ENCODE measurements around the gene SYT11.
A peak's percentile ranks its signal among the peaks of the same experiment; 100 is the strongest.

The SYT11 gene

GRCh38 chr1:155856975-155857930 is 2.1 kb upstream of the SYT11 start, which contains the start of gene GON4L (continued):
- peak; percentile 95 for TF ChIP-seq PRDM10 (tag by site-specific recombination; IDR thresholded peaks at IDR 0.05)
- 0 out of 2 replicates have a peak, but pooled peaks have one; percentile 7 for TF ChIP-seq KLF9 (tag by site-specific recombination; IDR thresholded peaks at IDR 0.05; ENCODE audit: low read depth)
- TF ChIP-seq ZNF449 (tag by site-specific recombination; IDR thresholded peaks at IDR 0.05) = no peak
- TF ChIP-seq ZNF114 (tag by site-specific recombination; IDR thresholded peaks at IDR 0.05) = no peak
- no peak for TF ChIP-seq ZNF624 (tag by site-specific recombination; IDR thresholded peaks at IDR 0.05)
- peak; percentile 69; the same call in 1 of the 2 replicates for TF ChIP-seq KLF8 (tag by site-specific recombination; IDR thresholded peaks at IDR 0.05)
- no peak for TF ChIP-seq ZIC2 (tag by site-specific recombination; IDR thresholded peaks at IDR 0.05)
- TF ChIP-seq RBAK (tag by site-specific recombination; IDR thresholded peaks at IDR 0.05) = no peak
- 0 out of 2 replicates have a peak, but pooled peaks have one; percentile 30 for TF ChIP-seq ZNF610 (tag by site-specific recombination; IDR thresholded peaks at IDR 0.05; ENCODE audit: borderline replicate concordance)
- peak; percentile 71 for TF ChIP-seq SP7 (tag by site-specific recombination; IDR thresholded peaks at IDR 0.05)
- TF ChIP-seq ZNF146 (tag by site-specific recombination; IDR thresholded peaks at IDR 0.05) = no peak
- TF ChIP-seq HIC1 (tag by site-specific recombination; IDR thresholded peaks at IDR 0.05) = peak; percentile 99
- peak; percentile 69 for TF ChIP-seq ZNF629 (tag by site-specific recombination; IDR thresholded peaks at IDR 0.05)
- TF ChIP-seq, protein P1, sequence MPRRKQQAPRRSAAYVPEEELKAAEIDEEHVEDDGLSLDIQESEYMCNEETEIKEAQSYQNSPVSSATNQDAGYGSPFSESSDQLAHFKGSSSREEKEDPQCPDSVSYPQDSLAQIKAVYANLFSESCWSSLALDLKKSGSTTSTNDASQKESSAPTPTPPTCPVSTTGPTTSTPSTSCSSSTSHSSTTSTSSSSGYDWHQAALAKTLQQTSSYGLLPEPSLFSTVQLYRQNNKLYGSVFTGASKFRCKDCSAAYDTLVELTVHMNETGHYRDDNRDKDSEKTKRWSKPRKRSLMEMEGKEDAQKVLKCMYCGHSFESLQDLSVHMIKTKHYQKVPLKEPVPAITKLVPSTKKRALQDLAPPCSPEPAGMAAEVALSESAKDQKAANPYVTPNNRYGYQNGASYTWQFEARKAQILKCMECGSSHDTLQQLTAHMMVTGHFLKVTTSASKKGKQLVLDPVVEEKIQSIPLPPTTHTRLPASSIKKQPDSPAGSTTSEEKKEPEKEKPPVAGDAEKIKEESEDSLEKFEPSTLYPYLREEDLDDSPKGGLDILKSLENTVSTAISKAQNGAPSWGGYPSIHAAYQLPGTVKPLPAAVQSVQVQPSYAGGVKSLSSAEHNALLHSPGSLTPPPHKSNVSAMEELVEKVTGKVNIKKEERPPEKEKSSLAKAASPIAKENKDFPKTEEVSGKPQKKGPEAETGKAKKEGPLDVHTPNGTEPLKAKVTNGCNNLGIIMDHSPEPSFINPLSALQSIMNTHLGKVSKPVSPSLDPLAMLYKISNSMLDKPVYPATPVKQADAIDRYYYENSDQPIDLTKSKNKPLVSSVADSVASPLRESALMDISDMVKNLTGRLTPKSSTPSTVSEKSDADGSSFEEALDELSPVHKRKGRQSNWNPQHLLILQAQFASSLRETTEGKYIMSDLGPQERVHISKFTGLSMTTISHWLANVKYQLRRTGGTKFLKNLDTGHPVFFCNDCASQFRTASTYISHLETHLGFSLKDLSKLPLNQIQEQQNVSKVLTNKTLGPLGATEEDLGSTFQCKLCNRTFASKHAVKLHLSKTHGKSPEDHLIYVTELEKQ (tag by site-specific recombination; IDR thresholded peaks at IDR 0.05; ENCODE audit: borderline replicate concordance) = no peak
- no peak for TF ChIP-seq ZNF354C (tag by site-specific recombination; IDR thresholded peaks at IDR 0.05; ENCODE audit: borderline replicate concordance, low read depth)
- no peak for TF ChIP-seq ZNF621 (tag by site-specific recombination; IDR thresholded peaks at IDR 0.05)
- TF ChIP-seq, protein P2, sequence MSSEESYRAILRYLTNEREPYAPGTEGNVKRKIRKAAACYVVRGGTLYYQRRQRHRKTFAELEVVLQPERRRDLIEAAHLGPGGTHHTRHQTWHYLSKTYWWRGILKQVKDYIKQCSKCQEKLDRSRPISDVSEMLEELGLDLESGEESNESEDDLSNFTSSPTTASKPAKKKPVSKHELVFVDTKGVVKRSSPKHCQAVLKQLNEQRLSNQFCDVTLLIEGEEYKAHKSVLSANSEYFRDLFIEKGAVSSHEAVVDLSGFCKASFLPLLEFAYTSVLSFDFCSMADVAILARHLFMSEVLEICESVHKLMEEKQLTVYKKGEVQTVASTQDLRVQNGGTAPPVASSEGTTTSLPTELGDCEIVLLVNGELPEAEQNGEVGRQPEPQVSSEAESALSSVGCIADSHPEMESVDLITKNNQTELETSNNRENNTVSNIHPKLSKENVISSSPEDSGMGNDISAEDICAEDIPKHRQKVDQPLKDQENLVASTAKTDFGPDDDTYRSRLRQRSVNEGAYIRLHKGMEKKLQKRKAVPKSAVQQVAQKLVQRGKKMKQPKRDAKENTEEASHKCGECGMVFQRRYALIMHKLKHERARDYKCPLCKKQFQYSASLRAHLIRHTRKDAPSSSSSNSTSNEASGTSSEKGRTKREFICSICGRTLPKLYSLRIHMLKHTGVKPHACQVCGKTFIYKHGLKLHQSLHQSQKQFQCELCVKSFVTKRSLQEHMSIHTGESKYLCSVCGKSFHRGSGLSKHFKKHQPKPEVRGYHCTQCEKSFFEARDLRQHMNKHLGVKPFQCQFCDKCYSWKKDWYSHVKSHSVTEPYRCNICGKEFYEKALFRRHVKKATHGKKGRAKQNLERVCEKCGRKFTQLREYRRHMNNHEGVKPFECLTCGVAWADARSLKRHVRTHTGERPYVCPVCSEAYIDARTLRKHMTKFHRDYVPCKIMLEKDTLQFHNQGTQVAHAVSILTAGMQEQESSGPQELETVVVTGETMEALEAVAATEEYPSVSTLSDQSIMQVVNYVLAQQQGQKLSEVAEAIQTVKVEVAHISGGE (tag by site-specific recombination; conservative IDR thresholded peaks at IDR 0.05; ENCODE audit: low read depth) = peak; percentile 92
- TF ChIP-seq, protein P3, sequence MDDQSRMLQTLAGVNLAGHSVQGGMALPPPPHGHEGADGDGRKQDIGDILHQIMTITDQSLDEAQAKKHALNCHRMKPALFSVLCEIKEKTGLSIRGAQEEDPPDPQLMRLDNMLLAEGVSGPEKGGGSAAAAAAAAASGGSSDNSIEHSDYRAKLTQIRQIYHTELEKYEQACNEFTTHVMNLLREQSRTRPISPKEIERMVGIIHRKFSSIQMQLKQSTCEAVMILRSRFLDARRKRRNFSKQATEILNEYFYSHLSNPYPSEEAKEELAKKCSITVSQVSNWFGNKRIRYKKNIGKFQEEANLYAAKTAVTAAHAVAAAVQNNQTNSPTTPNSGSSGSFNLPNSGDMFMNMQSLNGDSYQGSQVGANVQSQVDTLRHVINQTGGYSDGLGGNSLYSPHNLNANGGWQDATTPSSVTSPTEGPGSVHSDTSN (CRISPR knock-in tag; IDR thresholded peaks at IDR 0.05) = no peak

Data from HEK293 (cell line).